HG03342 (cell line): ENCODE results near the gene PTPRN2.

Experiments
- ATAC-seq: cut with Tn5 transposase; IDR thresholded peaks from one replicate; pipeline ENCODE4 v1.9.1; 2021; ENCODE audit warnings: mild to moderate bottlenecking, moderate library complexity; ENCODE audit not compliant: unreplicated experiment

The PTPRN2 gene

GRCh38 chr7:157690058-157690832 is 897.4 kb downstream of the PTPRN2 start:
- no peak for ATAC-seq

GRCh38 chr7:157689269-157690057 is 898.2 kb downstream of the PTPRN2 start:
- ATAC-seq: no peak

- no peak for ATAC-seq
Observed at GRCh38 chr7:157688533-157689268, 898.9 kb downstream of the PTPRN2 start.

GRCh38 chr7:157687845-157688532 is 899.6 kb downstream of the PTPRN2 start:
- ATAC-seq: no peak

- ATAC-seq: no peak
Observed at GRCh38 chr7:157687158-157687557, 900.5 kb downstream of the PTPRN2 start.

- no peak for ATAC-seq
Observed at GRCh38 chr7:157686285-157686894, 901.2 kb downstream of the PTPRN2 start.

- no peak for ATAC-seq
Observed at GRCh38 chr7:157685430-157686284, 902.0 kb downstream of the PTPRN2 start.

GRCh38 chr7:157684909-157685429 is 902.7 kb downstream of the PTPRN2 start:
- ATAC-seq: no peak

GRCh38 chr7:157684157-157684908 is 903.3 kb downstream of the PTPRN2 start:
- no peak for ATAC-seq

GRCh38 chr7:157683747-157684156 is 903.9 kb downstream of the PTPRN2 start:
- no peak for ATAC-seq

GRCh38 chr7:157682946-157683746 is 904.5 kb downstream of the PTPRN2 start:
- no peak for ATAC-seq

- no peak for ATAC-seq
Observed at GRCh38 chr7:157682064-157682945, 905.3 kb downstream of the PTPRN2 start.

- no peak for ATAC-seq
Observed at GRCh38 chr7:157679607-157680006, 908.0 kb downstream of the PTPRN2 start.

- no peak for ATAC-seq
Observed at GRCh38 chr7:157678501-157678900, 909.1 kb downstream of the PTPRN2 start.

- ATAC-seq: no peak
Observed at GRCh38 chr7:157676456-157677255, 911.0 kb downstream of the PTPRN2 start.

GRCh38 chr7:157676001-157676400 is 911.6 kb downstream of the PTPRN2 start:
- no peak for ATAC-seq
